OCI-M1 (cell line): ENCODE results near the gene GATA3.

Experiments
- DNase-seq: peaks from one replicate; lab custom pipeline; 2025; lab: John Stamatoyannopoulos, UW

GATA3 gene

DNA sequence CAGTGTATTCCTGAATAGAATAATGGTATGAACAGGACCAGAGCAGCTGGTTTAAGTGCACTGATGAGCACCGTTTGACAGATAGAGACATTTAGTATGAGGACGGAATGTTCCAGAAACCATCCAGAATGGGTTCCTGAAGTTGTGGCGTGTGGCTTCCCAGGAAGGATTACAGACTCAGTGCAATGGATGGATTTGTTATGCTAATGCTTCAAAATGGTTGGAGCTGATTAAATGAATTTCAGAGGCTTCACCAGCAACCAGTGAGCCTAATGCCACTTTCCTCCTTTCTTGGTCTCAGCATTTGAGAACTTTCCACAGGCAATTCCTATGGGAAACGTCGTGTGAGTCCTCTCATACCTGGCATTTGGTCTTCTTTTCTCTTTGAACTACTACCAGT, 9.9 kb downstream of the GATA3 start:
- no peak for DNase-seq

DNA sequence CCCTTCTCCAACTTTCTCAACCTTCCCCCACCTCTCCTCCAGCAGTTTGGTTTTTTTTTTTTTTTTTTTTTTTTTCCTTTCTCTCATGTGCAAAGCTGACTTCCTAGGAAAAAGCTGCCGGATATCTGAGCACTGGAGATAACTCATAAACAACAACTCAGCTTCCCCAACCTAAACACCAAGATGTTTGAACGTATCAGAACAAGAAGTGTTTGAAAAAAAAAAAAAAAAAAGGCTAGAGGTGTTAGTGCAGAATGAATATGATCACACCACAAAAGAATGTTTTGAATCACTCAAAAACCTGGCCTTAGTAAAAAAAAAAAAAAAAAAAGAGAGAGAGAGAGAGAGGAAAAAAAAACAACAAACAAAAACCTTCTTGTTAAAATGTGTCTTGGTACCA, 11.2 kb downstream of the GATA3 start:
- no peak for DNase-seq

DNA sequence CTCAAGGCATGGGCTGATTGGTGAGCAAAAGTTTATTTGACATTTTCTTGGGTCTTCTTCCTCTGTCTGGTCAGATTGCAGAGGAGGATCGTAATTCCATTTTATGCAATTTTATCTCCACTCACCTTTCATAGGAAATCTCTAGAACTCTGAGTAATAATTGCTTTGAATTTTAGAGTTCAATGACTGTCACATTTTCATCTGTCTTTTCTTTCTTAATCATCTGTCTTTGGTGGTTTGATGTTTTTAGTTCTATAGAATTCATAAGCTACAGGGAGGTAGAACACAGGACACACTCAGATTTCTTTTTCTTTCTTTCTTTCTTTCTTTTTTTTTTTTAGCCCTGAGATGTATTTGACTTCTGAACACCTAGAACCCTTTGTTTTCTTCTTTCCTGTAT, 11.6 kb downstream of the GATA3 start:
- DNase-seq = no peak

DNA sequence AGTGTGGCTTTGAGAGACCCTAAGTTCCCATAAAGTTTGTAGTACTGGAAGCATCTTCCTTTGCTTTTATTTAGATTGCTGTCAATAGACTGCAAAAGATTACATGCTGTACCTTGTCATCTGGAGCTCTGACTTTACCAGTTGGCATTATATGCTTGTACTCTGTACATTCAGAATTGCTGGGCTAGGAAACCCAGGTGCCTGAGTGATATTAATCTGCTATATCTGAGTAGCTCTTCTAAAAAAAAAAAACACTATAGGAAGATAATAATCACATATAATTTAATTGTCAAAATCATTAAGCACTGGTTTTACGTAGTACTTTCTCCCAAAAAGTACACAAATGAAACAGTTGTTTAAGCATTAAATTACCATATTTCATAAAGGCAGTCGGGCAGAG, 12.3 kb downstream of the GATA3 start:
- DNase-seq = no peak

DNA sequence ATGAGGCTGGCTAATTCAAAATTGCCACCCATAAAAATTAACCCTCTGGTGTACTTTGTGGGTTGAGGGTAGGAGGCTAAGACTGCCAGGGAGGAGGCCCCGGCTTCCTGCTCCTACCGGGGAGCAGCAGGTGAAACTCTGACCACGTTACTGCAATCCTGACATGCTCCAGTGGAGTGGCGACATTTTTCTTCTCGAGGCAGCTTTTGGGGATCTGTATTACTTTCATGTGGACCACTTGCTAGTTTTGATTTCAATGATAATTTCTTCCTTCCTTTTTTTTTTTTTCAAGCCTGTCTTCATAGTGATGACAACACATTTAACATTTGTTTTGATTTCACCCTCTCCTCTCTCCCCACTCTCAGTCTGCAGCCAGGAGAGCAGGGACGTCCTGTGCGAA, 14.6 kb downstream of the GATA3 start:
- no peak for DNase-seq

DNA sequence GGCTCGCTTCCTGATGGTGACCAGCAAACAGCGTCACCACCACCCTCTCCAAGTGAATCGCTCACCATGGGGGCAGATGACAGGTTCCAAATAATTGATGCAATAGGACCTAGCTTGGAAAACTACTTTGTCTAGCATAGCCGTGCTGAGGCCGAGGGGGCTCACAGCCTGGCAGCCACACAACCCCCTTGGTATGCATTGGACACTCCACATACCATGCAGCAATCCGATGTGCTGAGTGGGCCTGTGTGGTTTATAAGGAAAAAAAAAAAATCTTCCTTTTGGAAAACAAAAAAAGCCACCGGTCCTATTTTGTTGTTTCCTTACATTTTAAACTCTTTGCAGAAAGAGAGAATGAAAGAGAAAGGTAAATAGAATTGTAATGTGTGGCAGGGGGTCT, 15.1 kb downstream of the GATA3 start:
- DNase-seq = no peak

DNA sequence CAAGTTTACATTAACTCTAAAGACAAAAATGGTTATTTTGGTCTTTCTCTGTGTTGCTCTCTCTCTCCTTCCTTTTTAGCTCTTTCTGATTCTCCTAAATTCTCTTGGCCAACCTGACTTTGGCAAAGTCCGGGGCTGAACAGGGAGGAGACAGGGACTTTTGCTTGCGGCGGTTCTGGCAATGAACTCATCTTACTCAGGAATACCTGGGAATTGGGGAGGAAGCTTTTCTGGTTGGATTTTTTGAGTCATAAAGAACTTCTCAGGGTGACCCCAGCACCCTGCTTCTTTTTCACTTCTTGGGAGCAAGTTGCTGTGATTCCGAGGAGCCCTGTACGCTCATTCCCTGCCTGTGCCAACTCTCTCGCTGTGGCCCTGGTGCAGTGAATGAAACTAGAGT, 16.0 kb downstream of the GATA3 start:
- no peak for DNase-seq

DNA sequence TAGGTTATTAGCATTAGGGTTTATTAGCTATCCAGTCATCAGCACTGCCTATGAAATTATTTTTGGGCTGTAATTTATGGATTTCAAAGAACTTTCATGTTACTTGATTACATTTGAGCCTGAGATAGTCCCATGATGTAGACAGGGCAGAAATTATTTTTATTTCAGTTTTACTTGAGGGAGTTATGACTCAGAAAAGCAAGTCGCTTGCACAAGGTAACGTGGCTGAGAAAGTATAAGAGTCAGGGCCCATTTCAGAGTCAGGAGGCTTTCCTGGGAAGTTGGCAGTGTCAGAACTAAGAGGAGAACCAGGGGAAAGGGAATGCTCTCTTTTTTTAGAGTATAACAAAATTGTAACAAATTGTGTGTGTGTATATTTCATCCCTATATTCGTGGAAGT, 16.5 kb downstream of the GATA3 start:
- no peak for DNase-seq

DNA sequence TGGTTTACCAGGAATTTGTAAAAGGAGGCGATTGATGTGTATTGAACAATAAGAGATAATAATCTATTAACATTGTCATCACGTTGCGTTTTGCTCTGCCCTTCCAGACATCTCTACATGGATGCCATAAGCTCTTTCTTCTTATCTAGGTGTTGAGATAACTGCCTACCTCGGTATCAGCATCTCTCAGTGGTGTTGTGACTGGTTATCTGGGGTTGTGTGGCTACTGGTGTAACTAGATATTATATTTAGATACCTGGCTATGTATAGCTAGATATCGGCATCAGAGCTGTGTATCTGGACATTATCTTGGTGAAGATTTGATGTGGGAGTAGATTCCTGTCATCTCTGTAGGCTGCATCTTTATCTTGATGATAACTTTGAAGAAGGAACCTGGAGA, 17.2 kb downstream of the GATA3 start:
- DNase-seq = no peak

DNA sequence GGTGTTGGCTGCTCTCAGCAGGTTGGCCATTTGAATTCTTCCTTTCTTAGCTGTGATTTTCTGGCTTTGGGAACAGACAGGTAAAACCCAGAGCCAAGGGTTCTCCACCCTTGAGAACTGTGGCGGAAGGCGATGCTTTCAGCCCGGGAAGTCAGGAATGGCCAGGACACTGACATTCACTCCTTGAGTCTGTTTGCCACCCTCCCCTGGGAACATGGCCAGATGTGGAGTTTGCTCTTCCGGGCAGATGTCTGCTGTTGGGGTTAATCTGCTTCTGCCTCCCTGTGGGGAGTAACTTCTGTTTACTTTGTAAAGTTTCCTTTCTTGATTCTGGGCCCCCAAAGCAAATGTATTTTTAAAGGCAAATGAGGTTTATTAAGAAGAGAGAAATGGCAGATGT, 17.7 kb downstream of the GATA3 start:
- no peak for DNase-seq

DNA sequence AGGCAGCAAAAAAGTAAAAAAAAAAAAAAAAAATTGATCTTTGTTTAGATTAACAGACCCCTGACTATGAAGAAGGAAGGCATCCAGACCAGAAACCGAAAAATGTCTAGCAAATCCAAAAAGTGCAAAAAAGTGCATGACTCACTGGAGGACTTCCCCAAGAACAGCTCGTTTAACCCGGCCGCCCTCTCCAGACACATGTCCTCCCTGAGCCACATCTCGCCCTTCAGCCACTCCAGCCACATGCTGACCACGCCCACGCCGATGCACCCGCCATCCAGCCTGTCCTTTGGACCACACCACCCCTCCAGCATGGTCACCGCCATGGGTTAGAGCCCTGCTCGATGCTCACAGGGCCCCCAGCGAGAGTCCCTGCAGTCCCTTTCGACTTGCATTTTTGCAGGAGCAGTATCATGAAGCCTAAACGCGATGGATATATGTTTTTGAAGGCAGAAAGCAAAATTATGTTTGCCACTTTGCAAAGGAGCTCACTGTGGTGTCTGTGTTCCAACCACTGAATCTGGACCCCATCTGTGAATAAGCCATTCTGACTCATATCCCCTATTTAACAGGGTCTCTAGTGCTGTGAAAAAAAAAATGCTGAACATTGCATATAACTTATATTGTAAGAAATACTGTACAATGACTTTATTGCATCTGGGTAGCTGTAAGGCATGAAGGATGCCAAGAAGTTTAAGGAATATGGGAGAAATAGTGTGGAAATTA, 19.4 kb downstream of the GATA3 start:
- DNase-seq = no peak

DNA sequence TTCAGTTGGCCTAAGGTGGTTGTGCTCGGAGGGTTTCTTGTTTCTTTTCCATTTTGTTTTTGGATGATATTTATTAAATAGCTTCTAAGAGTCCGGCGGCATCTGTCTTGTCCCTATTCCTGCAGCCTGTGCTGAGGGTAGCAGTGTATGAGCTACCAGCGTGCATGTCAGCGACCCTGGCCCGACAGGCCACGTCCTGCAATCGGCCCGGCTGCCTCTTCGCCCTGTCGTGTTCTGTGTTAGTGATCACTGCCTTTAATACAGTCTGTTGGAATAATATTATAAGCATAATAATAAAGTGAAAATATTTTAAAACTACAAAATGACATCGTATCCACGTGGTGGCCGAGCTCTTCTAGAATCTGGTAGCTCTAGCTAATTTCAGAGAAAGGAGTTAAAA, 20.4 kb downstream of the GATA3 start:
- DNase-seq = no peak

DNA sequence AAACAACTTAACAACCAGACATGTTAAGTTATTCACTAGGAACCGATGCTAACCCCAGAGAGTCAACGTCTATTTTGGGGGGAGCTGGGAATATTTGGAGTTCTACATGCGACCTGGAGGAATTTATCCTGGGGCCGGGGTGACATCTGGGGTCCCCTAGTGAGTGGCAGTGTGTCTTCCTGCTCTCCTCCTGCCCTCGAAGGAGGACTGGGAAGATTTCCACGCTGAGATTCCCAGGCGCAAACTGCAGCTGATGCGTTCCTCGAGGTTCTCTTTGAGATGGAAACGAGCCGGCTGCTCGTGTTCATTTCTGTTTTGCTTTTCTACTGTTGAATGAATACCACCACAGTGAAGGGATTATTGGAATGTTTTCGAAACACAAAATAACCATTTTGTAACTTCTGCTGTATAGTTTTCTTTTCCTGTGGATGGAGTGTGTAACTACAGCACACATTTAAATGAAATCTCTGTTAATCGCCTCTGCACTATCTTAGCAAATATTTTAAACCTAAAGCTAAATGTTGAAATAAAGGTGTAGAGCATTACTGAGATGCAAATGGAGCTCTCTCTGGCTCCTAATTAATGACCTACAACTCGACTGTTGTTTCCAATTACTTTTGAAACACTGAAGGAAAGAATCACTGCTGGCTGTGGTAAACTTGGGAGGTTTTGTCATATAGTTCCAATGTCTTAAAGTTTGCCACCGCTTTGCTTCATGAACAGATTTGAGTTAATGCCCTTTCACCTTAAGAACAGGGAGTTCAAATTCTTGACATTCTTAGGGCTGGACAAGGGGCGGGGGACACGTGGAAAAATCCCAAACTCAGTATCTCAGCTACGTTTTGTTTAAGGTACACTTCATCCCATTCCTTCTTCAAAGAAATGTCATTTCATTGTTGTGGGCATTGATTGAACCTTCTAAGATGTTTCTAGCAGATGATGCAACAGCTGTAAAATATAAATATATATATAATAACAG, 21.1 kb downstream of the GATA3 start:
- no peak for DNase-seq

DNA sequence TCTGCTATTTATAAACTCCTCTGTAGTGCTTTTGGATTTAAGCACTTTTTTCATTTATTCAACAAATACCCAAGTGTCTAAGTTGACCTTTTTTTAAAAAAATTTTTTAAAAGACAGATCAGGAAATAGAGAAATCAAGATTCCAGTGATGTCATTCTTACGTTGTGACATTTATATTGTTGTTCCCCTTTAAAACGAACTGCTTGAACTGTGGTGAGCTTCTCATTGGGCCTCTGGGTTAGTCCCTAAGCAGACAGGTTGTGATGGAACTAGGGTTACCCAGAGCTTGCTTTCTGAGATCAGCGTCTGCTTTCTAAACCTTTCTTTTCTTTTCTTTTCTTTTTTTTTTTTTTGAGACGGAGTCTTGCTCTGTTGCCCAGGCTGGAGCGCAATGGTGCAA, 22.4 kb downstream of the GATA3 start:
- no peak for DNase-seq

DNA sequence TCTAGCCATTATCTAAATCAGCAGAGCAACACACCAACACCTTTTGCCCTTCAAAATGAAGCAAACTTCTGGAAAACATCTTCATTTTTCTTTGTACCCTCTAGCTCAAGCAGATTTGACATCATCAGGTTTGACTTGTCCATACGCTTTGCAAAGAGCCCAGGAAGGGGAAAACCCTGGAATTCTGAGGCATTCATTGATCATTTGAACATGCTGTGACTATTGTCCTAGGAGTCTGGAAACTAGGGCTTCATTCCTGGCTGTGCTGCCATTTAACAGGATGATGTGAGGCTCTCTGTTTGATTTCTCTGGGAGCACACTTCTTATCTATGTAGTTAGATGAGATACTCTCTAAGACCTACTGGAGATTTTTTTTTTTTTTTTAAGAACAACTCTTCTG, 23.5 kb downstream of the GATA3 start:
- no peak for DNase-seq

DNA sequence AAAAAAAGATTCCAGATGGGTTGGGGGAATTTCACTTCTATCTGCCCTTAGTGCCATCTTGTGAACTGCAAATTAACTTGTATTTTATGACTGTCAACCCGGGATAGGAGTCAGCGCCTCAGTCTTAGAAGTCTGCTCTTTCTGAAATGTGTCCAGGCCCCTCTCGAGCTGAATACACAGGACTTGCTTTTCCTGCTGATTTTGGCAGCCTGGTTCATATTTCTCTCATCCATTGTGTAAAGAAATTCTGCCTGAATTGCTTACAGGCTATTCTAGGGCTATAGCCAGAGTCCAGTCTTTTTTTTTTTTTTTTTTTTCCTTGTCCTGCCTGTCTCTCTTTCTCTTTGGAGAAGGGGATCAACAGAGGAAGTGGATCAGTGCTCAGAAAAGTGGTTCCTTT, 24.6 kb downstream of the GATA3 start:
- DNase-seq = no peak

DNA sequence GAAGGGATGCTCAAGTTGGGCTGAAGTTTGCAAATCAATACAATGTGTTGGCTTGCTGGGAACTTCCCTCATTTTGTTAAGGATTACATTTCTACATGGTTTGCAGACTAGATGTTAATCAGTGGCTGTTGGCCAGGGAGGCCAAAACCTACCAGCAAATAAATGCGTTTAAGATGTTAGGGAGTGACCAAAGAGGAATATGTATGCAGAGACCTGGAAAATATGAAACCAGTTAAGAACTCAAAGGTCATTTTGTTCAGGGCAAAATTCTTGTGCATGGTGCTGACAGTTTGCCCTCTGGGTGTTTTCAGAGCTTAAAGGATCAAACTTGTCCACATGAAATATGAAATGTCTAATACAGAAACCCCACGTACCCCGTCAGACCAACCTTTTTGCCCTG, 30.3 kb downstream of the GATA3 start:
- DNase-seq = peak; percentile 16

DNA sequence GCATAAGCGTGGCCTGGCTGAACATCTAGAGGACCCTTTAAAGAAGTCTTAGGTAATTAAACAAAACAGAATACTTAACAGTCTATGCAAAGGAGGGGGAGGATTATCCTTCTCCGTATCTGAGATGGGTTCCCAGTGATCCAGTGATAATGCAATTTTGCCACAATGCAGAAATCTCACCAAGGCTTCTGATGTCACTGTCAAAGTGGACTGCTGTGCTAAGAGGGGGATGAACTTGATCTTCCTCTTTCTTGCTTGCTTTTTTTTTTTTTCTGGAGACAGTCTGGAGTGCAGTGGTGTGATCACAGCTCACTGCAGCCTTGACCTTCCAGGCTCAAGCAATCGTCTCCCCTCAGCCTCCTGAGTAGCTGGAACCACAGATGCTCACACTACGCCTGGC, 30.8 kb downstream of the GATA3 start:
- DNase-seq = peak; percentile 38

DNA sequence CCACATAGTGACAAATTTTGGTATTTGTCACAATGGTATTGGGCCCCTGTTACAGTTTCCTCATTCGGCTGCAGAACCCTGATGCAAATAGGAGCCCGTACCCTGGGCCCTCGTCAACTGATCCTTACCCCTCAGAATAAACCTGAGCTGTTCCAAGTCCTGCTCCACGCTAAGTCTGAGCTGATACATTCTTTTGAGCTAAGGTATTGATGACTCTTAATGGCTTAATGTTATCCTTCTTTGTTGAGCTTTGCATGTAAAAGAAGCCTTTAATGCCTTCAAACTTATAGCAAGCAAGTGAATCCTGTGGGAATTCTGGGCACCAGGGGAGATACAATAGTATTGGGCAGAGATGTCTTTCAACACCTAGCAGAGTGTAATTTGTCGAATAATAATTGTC, 31.8 kb downstream of the GATA3 start:
- no peak for DNase-seq

DNA sequence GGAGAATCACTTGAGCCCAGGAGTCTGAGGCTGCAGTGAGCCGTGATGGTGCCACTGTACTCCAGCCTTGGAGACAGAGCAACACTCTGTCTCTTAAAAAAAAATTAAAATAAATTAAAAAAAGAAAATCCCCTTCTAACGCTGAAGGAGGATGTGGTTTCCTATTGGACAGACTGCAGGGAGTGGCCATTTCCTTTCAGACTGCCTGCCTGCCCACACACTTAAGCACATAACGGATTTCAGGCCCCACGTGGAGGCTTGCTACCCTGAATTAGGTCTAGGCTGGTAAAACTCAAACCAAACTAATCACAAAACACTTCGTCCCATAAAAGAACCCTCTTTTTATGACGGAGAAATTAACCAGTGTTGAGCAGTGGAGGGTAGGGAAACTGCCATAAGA, 34.0 kb downstream of the GATA3 start:
- DNase-seq = no peak

DNA sequence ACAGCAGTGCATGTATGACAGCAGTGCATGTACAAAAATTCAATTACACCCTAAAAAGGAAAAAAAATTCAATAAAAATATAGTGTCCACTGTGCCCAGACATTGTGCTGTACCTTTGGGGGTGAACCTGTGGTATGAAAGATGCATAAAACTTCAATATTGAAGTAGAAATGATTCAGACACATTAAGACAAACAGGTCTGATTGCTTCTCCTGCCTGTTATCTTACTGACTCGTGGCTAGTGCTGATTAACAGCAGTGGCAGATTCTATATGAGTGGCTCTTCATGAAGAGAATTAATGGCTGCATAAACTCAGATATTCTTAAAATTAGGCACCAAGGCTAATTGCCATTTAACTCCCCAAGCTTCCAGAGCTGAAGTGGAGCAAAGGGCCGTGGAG, 37.9 kb downstream of the GATA3 start:
- no peak for DNase-seq

DNA sequence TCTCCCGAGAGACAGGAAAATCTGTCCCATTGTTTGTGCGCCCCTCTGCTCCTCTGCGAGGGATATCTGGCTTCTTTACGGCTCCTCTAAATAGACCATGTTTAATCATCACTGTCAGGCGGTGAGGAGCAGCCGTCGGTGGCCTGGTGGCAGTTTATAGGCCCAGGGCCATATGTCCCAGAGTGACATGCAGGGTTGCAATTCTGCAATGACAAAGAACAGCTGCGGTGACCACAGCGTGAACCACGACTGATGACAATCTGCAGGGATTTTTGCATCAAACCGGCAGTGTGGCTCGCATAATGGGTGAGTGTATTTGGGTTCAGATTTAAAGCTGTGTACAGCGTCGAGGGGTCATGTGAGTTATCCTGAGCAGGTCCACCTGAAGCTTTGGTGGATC, 41.5 kb downstream of the GATA3 start:
- DNase-seq = no peak

DNA sequence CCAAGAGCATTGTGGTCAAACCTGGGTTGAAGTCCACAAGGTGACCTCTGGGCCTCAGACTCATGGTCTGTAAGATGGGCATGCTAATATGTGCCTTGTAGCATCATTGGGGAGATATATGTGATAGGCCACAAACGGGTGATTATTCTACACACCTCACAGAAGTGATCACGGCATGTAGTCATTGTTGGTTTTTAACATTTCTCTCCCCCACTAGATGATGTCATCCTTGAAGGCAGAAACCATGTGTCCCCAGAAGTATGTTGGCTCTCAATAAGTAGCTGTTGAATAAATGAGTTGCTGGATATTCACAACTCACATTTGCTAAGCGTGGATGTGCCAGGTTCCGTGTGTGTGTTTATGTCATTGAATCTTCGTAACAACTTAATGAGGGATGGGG, 42.4 kb downstream of the GATA3 start:
- DNase-seq = no peak

DNA sequence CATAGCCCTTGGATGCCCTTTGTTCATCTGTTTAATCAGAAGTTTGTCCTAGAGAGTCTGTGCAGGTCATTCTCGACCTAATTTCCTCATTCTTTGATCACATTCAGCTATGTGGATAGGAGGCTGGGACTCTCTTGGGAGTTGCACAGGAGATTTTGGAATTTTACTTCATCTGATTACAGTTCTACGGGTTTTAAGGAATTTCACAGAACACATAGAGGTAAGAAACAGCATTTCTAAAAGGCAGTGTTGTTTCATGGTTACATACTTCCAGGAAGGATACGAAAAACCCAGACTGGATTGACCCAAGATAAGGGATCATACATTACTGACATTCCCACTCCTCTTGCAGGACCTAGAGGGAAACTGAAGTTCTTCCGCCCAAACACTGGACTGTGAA, 45.9 kb downstream of the GATA3 start:
- DNase-seq = no peak
